GM12878 (cell line): ENCODE data around the gene KRT34.

Experiments used
- ATF2 ChIP-seq: IDR thresholded peaks from 2 replicates; pipeline ENCODE4 v1.6.1; 2012; ENCODE audit warnings: low read length, inconsistent platforms
- BHLHE40 ChIP-seq, 2 experiments: fragments of 450-650 bp in 1 of 2; IDR thresholded peaks; 2 replicates each; pipeline ENCODE4 v1.6.1; 2011 to 2017; ENCODE audit warnings: low read depth in 2 of 2, borderline replicate concordance in 1 of 2, improper control_type of control experiment in 1 of 2, low read length in 1 of 2, mild to moderate bottlenecking in 1 of 2
- CHD2 ChIP-seq: IDR thresholded peaks from 2 replicates; pipeline ENCODE4 v1.6.1; 2011; ENCODE audit warnings: low read depth, low read length, improper control_type of control experiment, borderline replicate concordance
- CTCF ChIP-seq, 3 experiments: IDR thresholded peaks in 2 of 3; conservative IDR thresholded peaks in 1 of 3; 2 replicates each; pipeline ENCODE4 v1.5.1; 2011; ENCODE audit warnings: low read depth in 3 of 3, low read length in 3 of 3, mild to moderate bottlenecking in 3 of 3, control low read depth in 2 of 3, moderate library complexity in 2 of 3, inconsistent platforms in 1 of 3, mixed read lengths in 1 of 3; ENCODE audit not compliant: control insufficient read depth in 2 of 3, insufficient read depth in 1 of 3; ENCODE audit errors: extremely low read depth in 1 of 3
- EP300 ChIP-seq, 2 experiments: fragments of 150-350 bp in 1 of 2; IDR thresholded peaks; 2 replicates each; pipeline ENCODE4 v1.6.1; 2011 to 2012; ENCODE audit warnings: low read depth in 2 of 2, low read length in 2 of 2, borderline replicate concordance in 1 of 2, improper control_type of control experiment in 1 of 2, inconsistent platforms in 1 of 2; ENCODE audit not compliant: control insufficient read depth in 1 of 2
- EZH2 ChIP-seq: IDR thresholded peaks from 2 replicates; pipeline ENCODE4 v1.6.1; 2012; ENCODE audit warnings: low read depth, mild to moderate bottlenecking, control low read depth, inconsistent platforms, low read length, borderline replicate concordance; ENCODE audit not compliant: control insufficient read depth
- HDAC6 ChIP-seq: fragments of 200-600 bp; sonication (generic); IDR thresholded peaks from one replicate; pipeline ENCODE4 v1.8.0; 2017; ENCODE audit warnings: antibody characterized with exemption; ENCODE audit not compliant: unreplicated experiment
- YY1 ChIP-seq: IDR thresholded peaks from 2 replicates; pipeline ENCODE4 v1.6.1; 2011; ENCODE audit warnings: low read depth, mild to moderate bottlenecking, low read length
- ZNF274 ChIP-seq: IDR thresholded peaks from one replicate; pipeline ENCODE4 v1.8.0; 2011; ENCODE audit not compliant: insufficient read length, insufficient read depth

- no peak for TF ChIP-seq EZH2
- no peak for TF ChIP-seq CHD2
- TF ChIP-seq CTCF (IDR thresholded peaks at IDR 0.05 in 2 of 3, conservative IDR thresholded peaks at IDR 0.05 in 1 of 3; ENCODE audit: control insufficient read depth in 2 of 3, extremely low read depth in 1 of 3, insufficient read depth in 1 of 3, low read depth in 3 of 3, low read length in 3 of 3), result no peak
- no peak for TF ChIP-seq ATF2
- no peak for TF ChIP-seq HDAC6
- no peak for TF ChIP-seq ZNF274
- TF ChIP-seq YY1, result no peak
- no peak for TF ChIP-seq BHLHE40 (IDR thresholded peaks at IDR 0.05; ENCODE audit: borderline replicate concordance in 1 of 2, low read depth in 2 of 2, low read length in 1 of 2)
- TF ChIP-seq EP300 (IDR thresholded peaks at IDR 0.05; ENCODE audit: borderline replicate concordance in 1 of 2, control insufficient read depth in 1 of 2, low read depth in 2 of 2, low read length in 2 of 2), result no peak
These were observed 12.4 kb downstream of the KRT34 start, which contains the start of gene KRT33B for GRCh38 chr17:41369713-41370112.
